ENCODE data around the gene CPA3.

The CPA3 gene

DNA sequence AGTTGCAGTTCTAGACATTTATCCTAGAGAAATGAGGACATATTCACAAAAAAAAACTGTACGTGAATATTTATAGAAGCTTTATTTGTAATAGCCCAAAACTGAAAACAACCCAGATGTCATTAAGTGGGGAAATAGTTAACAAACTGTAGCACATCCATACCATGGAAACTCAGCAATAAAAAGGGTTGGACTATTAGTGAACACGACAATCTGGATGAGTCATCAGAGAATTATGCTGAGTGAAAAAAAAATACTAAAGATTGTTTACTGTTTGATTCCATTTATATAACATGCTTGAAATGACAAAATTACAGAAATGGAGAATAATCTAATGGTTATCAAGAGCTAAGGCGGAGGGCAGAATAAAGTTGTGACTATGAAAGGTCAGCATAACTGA is 59.5 kb downstream of the CPA3 start:
- no peak for DNase-seq

DNA sequence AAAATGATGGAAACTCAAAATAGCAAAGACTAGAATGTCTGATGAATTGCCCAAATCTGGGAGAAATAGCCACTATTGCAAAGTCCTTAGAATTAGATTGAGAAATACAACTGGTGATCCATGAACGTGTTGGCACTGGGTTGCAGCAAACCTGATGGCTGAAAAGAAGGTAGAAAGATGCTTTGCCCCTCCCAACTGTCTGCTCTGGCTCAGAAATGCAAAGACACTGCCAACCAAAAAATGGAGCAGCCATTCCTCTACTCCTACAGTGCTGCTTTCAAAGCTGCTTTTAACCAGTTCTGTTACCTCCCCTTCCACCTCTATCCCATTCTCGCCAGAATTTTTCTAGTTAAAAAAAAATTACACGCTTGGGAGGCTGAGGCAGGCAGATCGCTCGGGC is 60.7 kb downstream of the CPA3 start:
- no peak for DNase-seq

DNA sequence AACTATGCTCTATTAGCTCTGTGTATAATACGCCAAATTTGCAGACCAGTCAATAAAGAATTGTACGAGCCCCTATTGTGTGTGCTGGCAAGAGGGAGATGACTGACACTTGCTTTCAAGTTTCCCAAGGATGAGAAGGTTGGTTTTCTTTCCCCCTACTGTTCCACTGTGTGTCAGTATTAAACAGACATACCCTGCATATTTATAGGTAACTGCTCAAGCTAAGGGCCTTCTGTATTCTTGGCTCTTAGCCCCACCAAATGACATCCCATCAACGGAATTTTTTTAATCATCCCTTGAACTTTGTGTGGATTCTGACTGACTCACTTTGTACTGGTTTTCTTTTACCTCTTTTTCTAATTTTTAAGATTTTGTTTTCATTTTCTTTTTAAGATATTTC is 65.7 kb downstream of the CPA3 start:
- DNase-seq = no peak

GRCh38 chr3:148931574-148931973 is 66.5 kb downstream of the CPA3 start:
- no peak for DNase-seq

DNA sequence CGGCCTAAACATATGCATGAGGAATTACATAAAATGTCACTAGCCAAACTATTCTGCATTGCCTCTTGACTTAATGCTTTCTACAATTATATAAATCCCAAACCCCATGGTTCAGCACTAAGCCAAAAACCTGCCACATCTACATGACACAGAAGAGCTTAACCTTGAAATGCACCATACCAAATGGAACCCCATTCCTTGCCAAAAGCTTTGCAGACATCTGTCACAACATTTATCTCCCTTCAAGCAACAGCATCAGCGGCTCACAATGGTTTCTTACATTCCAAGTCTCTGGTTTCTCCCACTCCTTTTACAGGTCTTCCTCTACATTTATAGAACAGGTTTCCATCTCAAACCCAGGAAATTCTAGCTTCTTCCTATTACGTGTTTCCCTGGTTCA is 67.9 kb downstream of the CPA3 start:
- DNase-seq = no peak

GRCh38 chr3:148937467-148938255 is 72.6 kb downstream of the CPA3 start:
- DNase-seq = no peak

- no peak for DNase-seq
Observed at GRCh38 chr3:148938306-148938705, 73.2 kb downstream of the CPA3 start.

- DNase-seq = no peak
Observed at GRCh38 chr3:148938936-148939335, 73.8 kb downstream of the CPA3 start.

GRCh38 chr3:148940983-148941382 is 75.9 kb downstream of the CPA3 start:
- DNase-seq = no peak

DNA sequence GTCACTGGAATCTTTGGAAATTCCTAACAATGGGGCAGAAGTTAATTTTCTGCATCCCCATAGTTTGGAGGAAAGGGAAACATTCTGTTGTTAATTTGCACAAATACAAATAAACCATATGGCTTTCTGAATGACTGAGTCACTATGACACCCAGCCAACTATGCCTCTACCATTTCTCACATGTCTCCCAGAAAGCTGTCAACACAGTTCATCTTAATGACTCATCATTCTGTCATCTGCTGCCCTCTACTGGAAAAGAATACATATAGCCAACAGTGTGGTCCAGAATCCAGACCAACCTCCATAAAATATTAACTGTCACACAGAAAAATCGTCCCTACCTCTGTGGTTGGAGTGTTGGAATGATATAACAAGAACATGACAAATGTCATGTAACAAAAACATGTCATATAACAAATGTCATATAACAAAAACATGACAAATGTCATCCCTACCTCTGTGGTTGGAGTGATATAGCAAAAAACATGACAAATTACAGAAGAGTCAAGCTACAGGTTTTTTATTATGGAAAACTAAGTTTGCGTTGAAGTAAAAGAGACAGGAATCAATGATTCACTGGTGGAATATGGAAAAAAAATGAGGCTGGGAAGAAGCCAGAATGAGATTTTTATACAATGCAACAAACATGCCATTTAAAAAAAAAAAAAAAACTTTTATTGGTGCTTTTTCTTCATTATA is 78.6 kb downstream of the CPA3 start:
- no peak for DNase-seq

GRCh38 chr3:148945116-148945515 is 80.0 kb downstream of the CPA3 start:
- no peak for DNase-seq
